ENCODE results near the gene PAN3. TPM values are rescaled to one million over a fixed set of nuclear protein-coding genes. Genes with fewer than 3 reads are reported as not detected.

PAN3 gene
- total and polyA plus RNA-seq, 10 donors, result 18.4 to 85.8 (median 70.1) TPM

DNA sequence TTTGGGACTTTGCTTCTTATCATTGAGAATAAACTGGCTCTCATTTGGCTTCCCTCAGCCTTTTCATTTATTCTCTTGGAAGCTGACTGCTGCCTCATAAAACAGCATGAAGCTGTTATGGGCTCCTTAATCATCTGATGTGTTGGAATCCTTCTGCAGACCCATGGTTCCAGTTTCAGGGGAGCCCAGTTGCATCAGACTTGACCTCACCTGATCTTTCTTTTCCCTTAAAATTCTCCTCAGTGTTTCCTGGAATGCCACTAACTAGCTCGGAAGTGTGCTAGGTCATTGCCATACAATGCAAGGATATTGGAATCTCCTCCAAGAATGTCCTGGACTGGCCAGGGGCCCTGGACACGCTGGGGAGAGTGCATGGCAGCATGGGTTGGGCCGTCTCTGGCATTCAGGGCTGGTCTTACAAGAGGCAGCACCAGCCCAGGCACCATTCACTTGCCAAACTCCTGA lies 197.9 kb downstream of the PAN3 start:
- 45 to 84% (median 70%) methylated on average over 3 of the region's 3 CpGs for WGBS, 5 donors
- no peak for DNase-seq
- H3K4me1 ChIP-seq, result no peaks in the 10 kb centered on the region
- H3K27me3 ChIP-seq (replicated peaks in 1 of 7), result no peaks in the 10 kb centered on the region
- H3K36me3 ChIP-seq, result peaks cover 0 to 5% (median 0%) of the 10 kb centered on the region in 6 donors
- intact Hi-C loops (cut with DNase I; ENCODE audit: low total_unique reads), result no loop called here
- TF ChIP-seq POLR2A (IDR thresholded peaks at IDR 0.05) (no peak), POLR2AphosphoS5 (IDR thresholded peaks at IDR 0.05) (no peak)
- TF ChIP-seq, protein P1, sequence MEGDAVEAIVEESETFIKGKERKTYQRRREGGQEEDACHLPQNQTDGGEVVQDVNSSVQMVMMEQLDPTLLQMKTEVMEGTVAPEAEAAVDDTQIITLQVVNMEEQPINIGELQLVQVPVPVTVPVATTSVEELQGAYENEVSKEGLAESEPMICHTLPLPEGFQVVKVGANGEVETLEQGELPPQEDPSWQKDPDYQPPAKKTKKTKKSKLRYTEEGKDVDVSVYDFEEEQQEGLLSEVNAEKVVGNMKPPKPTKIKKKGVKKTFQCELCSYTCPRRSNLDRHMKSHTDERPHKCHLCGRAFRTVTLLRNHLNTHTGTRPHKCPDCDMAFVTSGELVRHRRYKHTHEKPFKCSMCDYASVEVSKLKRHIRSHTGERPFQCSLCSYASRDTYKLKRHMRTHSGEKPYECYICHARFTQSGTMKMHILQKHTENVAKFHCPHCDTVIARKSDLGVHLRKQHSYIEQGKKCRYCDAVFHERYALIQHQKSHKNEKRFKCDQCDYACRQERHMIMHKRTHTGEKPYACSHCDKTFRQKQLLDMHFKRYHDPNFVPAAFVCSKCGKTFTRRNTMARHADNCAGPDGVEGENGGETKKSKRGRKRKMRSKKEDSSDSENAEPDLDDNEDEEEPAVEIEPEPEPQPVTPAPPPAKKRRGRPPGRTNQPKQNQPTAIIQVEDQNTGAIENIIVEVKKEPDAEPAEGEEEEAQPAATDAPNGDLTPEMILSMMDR (IDR thresholded peaks at IDR 0.05 in 8 of 11, conservative IDR thresholded peaks at IDR 0.05 in 3 of 11), result no peak
- H3K4me3 ChIP-seq, result no peak overlapping the region
- no peak overlapping the region for H3K27ac ChIP-seq
- H3K9me3 ChIP-seq, result no peaks in the 10 kb centered on the region

- Histone ChIP-seq H3K4me3 (no peak overlapping the region), H3K4me1 (no peaks in the 10 kb centered on the region), H3K36me3 (peaks cover 0 to 3% (median 0%) of the 10 kb centered on the region in 6 donors), H3K27ac (no peak overlapping the region), H3K9me3 (no peaks in the 10 kb centered on the region), H3K27me3 (replicated peaks in 1 of 7) (no peaks in the 10 kb centered on the region)
- WGBS, 5 donors, result 53 to 77% (median 70%) methylated on average over 4 of the region's 4 CpGs
- intact Hi-C loops (cut with DNase I; ENCODE audit: low total_unique reads), result no loop called here
- TF ChIP-seq POLR2A (IDR thresholded peaks at IDR 0.05), result no peak
- no peak for TF ChIP-seq POLR2AphosphoS5 (IDR thresholded peaks at IDR 0.05)
- TF ChIP-seq, protein P1 (IDR thresholded peaks at IDR 0.05 in 8 of 11, conservative IDR thresholded peaks at IDR 0.05 in 3 of 11), result no peak
- DNase-seq, result no peak
Observed at GRCh38 chr13:28337166-28338005, 199.0 kb downstream of the PAN3 start.

DNA sequence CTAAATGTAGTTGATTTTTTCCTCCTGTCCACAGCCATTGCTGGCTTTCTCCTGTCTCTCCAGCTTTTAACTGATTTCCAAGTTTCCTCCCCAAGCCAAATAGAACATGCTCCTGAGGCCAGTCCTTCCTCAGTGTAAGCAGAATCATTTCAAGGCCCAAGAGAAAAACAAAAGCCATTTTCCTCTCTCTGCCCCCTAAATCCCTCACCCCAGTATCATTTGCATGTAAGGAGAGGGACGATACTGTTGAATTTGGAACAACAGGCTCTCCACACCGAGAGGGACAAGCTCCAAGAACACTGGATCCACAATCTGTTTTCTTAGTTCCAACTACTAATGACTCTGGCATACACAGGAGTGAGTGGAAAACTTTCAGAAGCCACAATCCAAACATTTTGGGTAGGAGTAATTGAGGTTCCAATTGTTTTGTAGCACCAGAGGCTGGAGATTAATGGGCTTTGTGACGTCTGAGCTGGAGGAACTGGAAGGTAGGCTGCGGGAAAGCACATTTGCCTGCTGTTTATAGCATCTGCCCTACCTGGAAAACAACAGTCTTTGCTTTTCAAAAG lies 199.7 kb downstream of the PAN3 start:
- Histone ChIP-seq H3K27ac (no peak overlapping the region), H3K4me1 (no peaks in the 10 kb centered on the region), H3K36me3 (no peaks in the 10 kb centered on the region), H3K27me3 (replicated peaks in 1 of 7) (no peaks in the 10 kb centered on the region), H3K9me3 (no peaks in the 10 kb centered on the region), H3K4me3 (no peak overlapping the region)
- no peak for TF ChIP-seq POLR2A (IDR thresholded peaks at IDR 0.05)
- no peak for TF ChIP-seq POLR2AphosphoS5 (IDR thresholded peaks at IDR 0.05)
- TF ChIP-seq, protein P1 (IDR thresholded peaks at IDR 0.05 in 8 of 11, conservative IDR thresholded peaks at IDR 0.05 in 3 of 11), result no peak
- no peak for DNase-seq
- intact Hi-C loops (cut with DNase I; ENCODE audit: low total_unique reads), result no loop called here
- WGBS, 5 donors, result 83 to 91% (median 87%) methylated on average over 4 of the region's 4 CpGs

DNA sequence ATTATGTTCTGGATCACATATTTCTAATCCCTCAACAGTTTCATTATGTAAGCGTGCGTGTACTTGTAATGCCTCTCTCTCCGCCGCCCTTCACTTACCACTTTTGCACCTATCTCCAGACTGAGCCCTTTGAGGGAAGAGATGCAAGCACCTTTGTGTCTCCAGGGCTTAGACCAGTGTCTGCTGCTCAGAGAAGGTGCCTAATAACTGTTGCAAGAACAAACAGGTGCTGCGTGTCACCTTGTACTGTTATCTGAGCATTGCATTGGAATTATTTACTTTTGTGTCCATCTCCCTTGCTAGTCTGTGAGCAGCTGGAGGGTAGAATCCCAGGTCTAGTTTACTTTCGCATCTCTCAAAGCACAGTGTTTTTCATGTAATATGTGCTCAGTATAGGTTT lies 200.4 kb downstream of the PAN3 start:
- no peaks in the 10 kb centered on the region for H3K36me3 ChIP-seq

More for the DNA sequence above, 200.4 kb downstream of the PAN3 start:
- Histone ChIP-seq H3K4me3 (no peak overlapping the region), H3K27me3 (replicated peaks in 1 of 7) (no peaks in the 10 kb centered on the region), H3K27ac (no peak overlapping the region), H3K9me3 (no peaks in the 10 kb centered on the region), H3K4me1 (no peaks in the 10 kb centered on the region)
- intact Hi-C loops (cut with DNase I; ENCODE audit: low total_unique reads), result no loop called here
- TF ChIP-seq POLR2AphosphoS5 (IDR thresholded peaks at IDR 0.05) (no peak), POLR2A (IDR thresholded peaks at IDR 0.05) (no peak)
- TF ChIP-seq, protein P1 (IDR thresholded peaks at IDR 0.05 in 8 of 11, conservative IDR thresholded peaks at IDR 0.05 in 3 of 11), result no peak
- 78 to 97% (median 82%) methylated on average over 5 to 6 of the region's 6 CpGs for WGBS, 5 donors
- no peak for DNase-seq
